OCI-LY1 (cell line): ENCODE data around the gene FBXO28.

ENCODE experiments used
- H2AFZ ChIP-seq: fragments of 200-600 bp; sonication (generic), shearing (Covaris generic); 2 replicates; pipeline ENCODE4 v1.6.0; 2014; ENCODE audit warnings: antibody characterized with exemption, mild to moderate bottlenecking, low read length
- H3F3A ChIP-seq: fragments of 200-600 bp; sonication (generic), shearing (Covaris generic); 2 replicates; pipeline ENCODE4 v1.6.0; 2014; ENCODE audit warnings: mild to moderate bottlenecking, antibody characterized with exemption, low read length, moderate library complexity; ENCODE audit not compliant: insufficient read depth
- H3K27ac ChIP-seq: fragments of 200-600 bp; sonication (generic); 2 replicates; pipeline ENCODE4 v1.5.1; 2014; ENCODE audit warnings: low read length, mixed run types, mild to moderate bottlenecking, low read depth; ENCODE audit not compliant: poor library complexity, severe bottlenecking
- H3K27me3 ChIP-seq: fragments of 200-600 bp; sonication (generic); 2 replicates; pipeline ENCODE4 v1.6.0; 2014; ENCODE audit warnings: antibody characterized with exemption, mild to moderate bottlenecking, low read length, moderate library complexity; ENCODE audit not compliant: insufficient read depth
- H3K36me3 ChIP-seq: fragments of 200-600 bp; sonication (generic); 2 replicates; pipeline ENCODE4 v1.6.1; 2014; ENCODE audit warnings: mild to moderate bottlenecking, antibody characterized with exemption, low read length, moderate library complexity, mixed read lengths; ENCODE audit not compliant: insufficient read depth
- H3K4me1 ChIP-seq: fragments of 200-600 bp; sonication (generic); 2 replicates; pipeline ENCODE4 v1.5.1; 2014; ENCODE audit warnings: mild to moderate bottlenecking, low read length, moderate library complexity; ENCODE audit not compliant: insufficient read depth, severe bottlenecking
- H3K4me2 ChIP-seq: fragments of 200-600 bp; sonication (generic), shearing (Covaris generic); 2 replicates; pipeline ENCODE4 v1.6.1; 2014; ENCODE audit warnings: low read length
- H3K4me3 ChIP-seq: fragments of 200-600 bp; sonication (generic); 2 replicates; pipeline ENCODE4 v1.5.1; 2014; ENCODE audit warnings: low read length, low read depth, mild to moderate bottlenecking, mixed read lengths; ENCODE audit not compliant: poor library complexity, severe bottlenecking
- H3K79me2 ChIP-seq: fragments of 200-600 bp; shearing (Covaris generic); 2 replicates; pipeline ENCODE4 v1.6.1; 2016; ENCODE audit warnings: mixed run types, low read length, mixed read lengths; ENCODE audit not compliant: insufficient read depth
- H3K9ac ChIP-seq: fragments of 200-600 bp; sonication (generic), shearing (Covaris generic); 2 replicates; pipeline ENCODE4 v1.6.1; 2014; ENCODE audit warnings: mild to moderate bottlenecking, low read length, mixed read lengths
- H3K9me2 ChIP-seq: fragments of 200-600 bp; sonication (generic), shearing (Covaris generic); 2 replicates; pipeline ENCODE4 v1.6.1; 2014; ENCODE audit warnings: low read depth, mild to moderate bottlenecking, low read length, mixed read lengths
- H3K9me3 ChIP-seq: fragments of 200-600 bp; shearing (Covaris generic); 2 replicates; pipeline ENCODE4 v1.6.1; 2014; ENCODE audit warnings: low read length, mixed read lengths
- H4K20me1 ChIP-seq: fragments of 200-600 bp; sonication (generic), shearing (Covaris generic); 2 replicates; pipeline ENCODE4 v1.6.0; 2016; ENCODE audit warnings: mild to moderate bottlenecking, low read length; ENCODE audit not compliant: insufficient read depth
- EZH2 ChIP-seq: fragments of 200-600 bp; sonication (generic), shearing (Covaris generic); IDR thresholded peaks from 2 replicates; pipeline ENCODE4 v1.8.0; 2017; ENCODE audit warnings: borderline replicate concordance, mixed run types, mild to moderate bottlenecking, antibody characterized with exemption, low read length, moderate library complexity, mixed read lengths
- TF ChIP-seq, protein P1 (sequence below): fragments of 200-600 bp; sonication (generic), shearing (Covaris generic); IDR thresholded peaks from 2 replicates; pipeline ENCODE4 v1.5.1; 2017; ENCODE audit warnings: mild to moderate bottlenecking, antibody characterized with exemption, low read length, moderate library complexity, mixed read lengths

The FBXO28 gene

DNA sequence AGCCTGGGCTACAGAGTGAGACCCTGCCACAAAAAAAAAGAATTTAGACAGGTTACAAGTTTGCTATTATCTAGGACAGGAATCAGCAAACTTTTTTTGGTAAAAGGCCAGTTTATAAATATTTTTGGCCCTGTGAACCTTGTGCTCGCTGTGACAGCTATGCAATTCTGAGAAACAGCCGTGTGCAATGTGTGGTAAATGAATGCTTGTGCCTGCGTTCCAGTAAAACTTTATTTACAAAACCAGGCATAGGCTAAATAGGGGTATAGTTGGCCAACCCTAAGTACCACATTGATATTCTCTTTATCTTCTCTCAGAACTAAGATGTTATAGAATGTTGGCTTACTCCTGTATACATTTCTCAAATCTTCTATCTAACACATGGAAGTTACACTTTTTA, 24.3 kb downstream of the FBXO28 start:
- H3K9ac ChIP-seq, result no peak overlapping the region
- H3K4me3 ChIP-seq, result no peak overlapping the region
- H3K27me3 ChIP-seq, result no peaks in the 10 kb centered on the region
- no peaks in the 10 kb centered on the region for H3K9me3 ChIP-seq
- H2AFZ ChIP-seq, result no peak overlapping the region
- no peaks in the 10 kb centered on the region for H3K4me1 ChIP-seq
- H3F3A ChIP-seq, result peaks cover 4% of the 10 kb centered on the region; the same call in 1 of the 2 replicates
- TF ChIP-seq, protein P1, sequence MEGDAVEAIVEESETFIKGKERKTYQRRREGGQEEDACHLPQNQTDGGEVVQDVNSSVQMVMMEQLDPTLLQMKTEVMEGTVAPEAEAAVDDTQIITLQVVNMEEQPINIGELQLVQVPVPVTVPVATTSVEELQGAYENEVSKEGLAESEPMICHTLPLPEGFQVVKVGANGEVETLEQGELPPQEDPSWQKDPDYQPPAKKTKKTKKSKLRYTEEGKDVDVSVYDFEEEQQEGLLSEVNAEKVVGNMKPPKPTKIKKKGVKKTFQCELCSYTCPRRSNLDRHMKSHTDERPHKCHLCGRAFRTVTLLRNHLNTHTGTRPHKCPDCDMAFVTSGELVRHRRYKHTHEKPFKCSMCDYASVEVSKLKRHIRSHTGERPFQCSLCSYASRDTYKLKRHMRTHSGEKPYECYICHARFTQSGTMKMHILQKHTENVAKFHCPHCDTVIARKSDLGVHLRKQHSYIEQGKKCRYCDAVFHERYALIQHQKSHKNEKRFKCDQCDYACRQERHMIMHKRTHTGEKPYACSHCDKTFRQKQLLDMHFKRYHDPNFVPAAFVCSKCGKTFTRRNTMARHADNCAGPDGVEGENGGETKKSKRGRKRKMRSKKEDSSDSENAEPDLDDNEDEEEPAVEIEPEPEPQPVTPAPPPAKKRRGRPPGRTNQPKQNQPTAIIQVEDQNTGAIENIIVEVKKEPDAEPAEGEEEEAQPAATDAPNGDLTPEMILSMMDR, result no peak
- no peak for TF ChIP-seq EZH2
- H3K27ac ChIP-seq, result no peak overlapping the region
- H3K4me2 ChIP-seq, result no peak overlapping the region
- peaks cover 60% of the 10 kb centered on the region for H3K36me3 ChIP-seq
- H3K79me2 ChIP-seq, result no peaks in the 10 kb centered on the region
- no peaks in the 10 kb centered on the region for H3K9me2 ChIP-seq
- H4K20me1 ChIP-seq, result no peaks in the 10 kb centered on the region

DNA sequence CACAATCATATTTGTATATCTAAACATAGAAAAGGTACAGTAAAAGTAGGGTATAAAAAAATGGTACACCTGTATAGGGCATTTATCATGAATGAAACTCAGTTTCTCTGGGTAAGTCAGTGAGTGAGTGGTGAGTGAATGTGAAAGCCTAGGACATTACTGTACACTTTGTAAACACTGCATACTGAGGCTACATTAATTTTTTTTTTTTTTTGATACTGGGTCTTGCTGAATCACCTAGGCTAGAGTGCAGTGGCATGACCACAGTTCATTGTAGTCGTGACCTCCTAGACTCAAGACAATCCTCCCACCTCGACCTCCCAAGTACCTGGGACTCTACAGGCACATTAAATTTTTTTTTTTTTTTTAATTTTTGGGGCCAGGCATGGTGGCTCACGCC, 27.8 kb downstream of the FBXO28 start:
- Histone ChIP-seq H3K9me3 (no peaks in the 10 kb centered on the region), H3K4me3 (no peak overlapping the region), H3F3A (no peaks in the 10 kb centered on the region), H3K36me3 (peaks cover 35% of the 10 kb centered on the region), H4K20me1 (no peaks in the 10 kb centered on the region), H3K4me2 (no peak overlapping the region), H3K79me2 (no peaks in the 10 kb centered on the region), H2AFZ (no peak overlapping the region), H3K27me3 (no peaks in the 10 kb centered on the region), H3K9me2 (no peaks in the 10 kb centered on the region), H3K9ac (no peak overlapping the region), H3K4me1 (peaks cover 5% of the 10 kb centered on the region), H3K27ac (no peak overlapping the region)
- TF ChIP-seq EZH2, result no peak
- TF ChIP-seq, protein P1, result no peak

DNA sequence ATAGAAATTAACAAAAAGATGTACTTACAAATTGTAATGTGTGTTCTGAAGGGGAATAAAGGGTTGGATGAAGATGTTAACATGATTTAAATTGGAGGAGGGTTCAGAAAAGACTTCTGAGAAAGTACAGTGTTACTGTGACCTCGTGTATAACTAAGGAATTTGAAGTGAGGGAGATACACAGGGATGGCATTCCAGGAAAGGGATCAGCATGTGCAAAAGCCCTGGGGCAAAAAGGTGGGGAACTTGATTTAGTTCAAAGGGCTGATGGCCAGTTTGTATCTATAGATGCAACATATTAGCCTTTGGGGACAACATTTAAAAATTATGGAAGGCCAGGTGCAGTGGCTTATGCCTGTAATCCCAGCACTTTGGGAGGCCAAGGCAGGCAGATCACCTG, 35.8 kb downstream of the FBXO28 start:
- TF ChIP-seq EZH2, result no peak
- Histone ChIP-seq H3K36me3 (peaks cover 7% of the 10 kb centered on the region), H3K9me3 (no peaks in the 10 kb centered on the region), H3K4me1 (peaks cover 7% of the 10 kb centered on the region), H2AFZ (no peak overlapping the region), H3K9ac (no peak overlapping the region), H3K27ac (no peak overlapping the region), H3K4me3 (no peak overlapping the region), H3K79me2 (no peaks in the 10 kb centered on the region), H4K20me1 (no peaks in the 10 kb centered on the region), H3K9me2 (no peaks in the 10 kb centered on the region), H3K27me3 (no peaks in the 10 kb centered on the region), H3K4me2 (no peak overlapping the region), H3F3A (no peaks in the 10 kb centered on the region)

DNA sequence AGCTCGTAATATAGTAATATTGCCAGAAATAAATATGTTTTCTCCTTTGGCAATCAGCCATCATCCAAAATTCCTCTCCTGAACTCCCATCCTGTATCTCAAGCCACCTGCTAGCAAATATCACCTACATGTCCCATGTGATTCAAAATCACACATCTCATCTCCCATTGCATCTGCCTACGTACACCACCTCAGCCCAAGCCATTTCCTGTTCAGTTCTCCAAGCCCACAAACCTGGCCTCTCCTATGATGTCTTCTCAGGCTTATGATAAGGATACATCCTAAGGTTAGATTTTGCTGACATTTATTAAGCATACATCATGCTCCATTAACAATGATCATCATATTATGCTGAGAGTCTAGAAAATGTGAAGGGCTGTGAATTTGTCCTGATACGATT, 37.2 kb downstream of the FBXO28 start:
- H3K9me2 ChIP-seq, result no peaks in the 10 kb centered on the region
- no peak overlapping the region for H3K4me2 ChIP-seq
- H4K20me1 ChIP-seq, result no peaks in the 10 kb centered on the region
- no peaks in the 10 kb centered on the region for H3F3A ChIP-seq
- no peaks in the 10 kb centered on the region for H3K79me2 ChIP-seq
- H3K9me3 ChIP-seq, result no peaks in the 10 kb centered on the region
- no peak overlapping the region for H3K4me3 ChIP-seq
- H2AFZ ChIP-seq, result no peak overlapping the region
- H3K4me1 ChIP-seq, result peaks cover 7% of the 10 kb centered on the region
- no peak overlapping the region for H3K27ac ChIP-seq
- peaks cover 13% of the 10 kb centered on the region for H3K36me3 ChIP-seq
- TF ChIP-seq, protein P1, result no peak
- no peak for TF ChIP-seq EZH2
- no peak overlapping the region for H3K9ac ChIP-seq
- H3K27me3 ChIP-seq, result no peaks in the 10 kb centered on the region
